Uterus (tissue), 2 donors: ENCODE measurements around the gene PSTPIP1.

ENCODE experiments used
- POLR2A ChIP-seq, 2 donors: fragments of 450-650 bp; IDR thresholded peaks; one replicate each; pipeline ENCODE4 v1.6.1; 2016; ENCODE audit warnings: antibody characterized with exemption in 2 of 2, mild to moderate bottlenecking in 1 of 2, moderate library complexity in 1 of 2
- TF ChIP-seq, protein P1 (sequence below), 4 experiments: fragments of 200-600 bp in 2 of 4; fragments of 450-650 bp in 2 of 4; sonication (generic) in 2 of 4; IDR thresholded peaks; one replicate each; pipeline ENCODE4 v1.5.1; 2016 to 2019; ENCODE audit warnings: antibody characterized with exemption in 4 of 4, mild to moderate bottlenecking in 2 of 4, moderate library complexity in 1 of 4

DNA sequence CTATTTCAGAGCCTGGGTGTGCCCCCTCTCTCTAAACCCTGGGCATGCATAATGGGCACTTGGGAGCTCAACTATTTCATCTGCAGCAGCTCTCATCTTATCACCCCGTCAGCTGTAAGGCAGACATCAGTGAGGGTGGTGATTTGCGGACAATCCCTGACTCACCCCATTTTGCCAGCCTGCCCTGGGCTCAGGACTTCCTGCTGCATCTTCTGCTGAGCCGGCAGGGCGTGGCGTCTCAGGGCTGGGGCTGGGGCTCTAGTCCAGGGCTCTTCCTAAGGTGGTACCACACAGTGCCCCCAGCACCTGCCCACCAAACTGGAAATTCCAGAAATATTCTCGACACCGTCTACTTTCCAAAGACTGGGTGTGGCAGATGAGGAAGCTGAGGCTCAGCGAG lies 925 bp upstream of the PSTPIP1 start:
- TF ChIP-seq, protein P1, sequence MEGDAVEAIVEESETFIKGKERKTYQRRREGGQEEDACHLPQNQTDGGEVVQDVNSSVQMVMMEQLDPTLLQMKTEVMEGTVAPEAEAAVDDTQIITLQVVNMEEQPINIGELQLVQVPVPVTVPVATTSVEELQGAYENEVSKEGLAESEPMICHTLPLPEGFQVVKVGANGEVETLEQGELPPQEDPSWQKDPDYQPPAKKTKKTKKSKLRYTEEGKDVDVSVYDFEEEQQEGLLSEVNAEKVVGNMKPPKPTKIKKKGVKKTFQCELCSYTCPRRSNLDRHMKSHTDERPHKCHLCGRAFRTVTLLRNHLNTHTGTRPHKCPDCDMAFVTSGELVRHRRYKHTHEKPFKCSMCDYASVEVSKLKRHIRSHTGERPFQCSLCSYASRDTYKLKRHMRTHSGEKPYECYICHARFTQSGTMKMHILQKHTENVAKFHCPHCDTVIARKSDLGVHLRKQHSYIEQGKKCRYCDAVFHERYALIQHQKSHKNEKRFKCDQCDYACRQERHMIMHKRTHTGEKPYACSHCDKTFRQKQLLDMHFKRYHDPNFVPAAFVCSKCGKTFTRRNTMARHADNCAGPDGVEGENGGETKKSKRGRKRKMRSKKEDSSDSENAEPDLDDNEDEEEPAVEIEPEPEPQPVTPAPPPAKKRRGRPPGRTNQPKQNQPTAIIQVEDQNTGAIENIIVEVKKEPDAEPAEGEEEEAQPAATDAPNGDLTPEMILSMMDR (IDR thresholded peaks at IDR 0.05): no peak
- no peak for TF ChIP-seq POLR2A (IDR thresholded peaks at IDR 0.05)
